Right ventricle myocardium inferior (tissue), 1 donor: Measurements from ENCODE around the gene SH2D4B. TPM values are rescaled to one million over a fixed set of nuclear protein-coding genes. Genes with fewer than 3 reads are reported as not detected.

Experiments
- ATAC-seq: fragments of 200-7000 bp; cut with Tn5 transposase; one replicate; pipeline ENCODE4 v1.9.1; 2020; ENCODE audit warnings: mild to moderate bottlenecking, moderate library complexity
- DNase-seq: peaks from one replicate; pipeline ENCODE4 v3.0.0; 2021; ENCODE audit errors: missing footprints
- intact Hi-C: fragments of 100-400 bp; cut with DNase I; formaldehyde crosslinking; loops from one replicate; pipeline ENCODE4 v1.11.0; 2022
- total RNA-seq: library from RNA; stranded (reverse); fragmentation: NEBNext Ultra II Directional; extraction: Animal tissue kit (Norgen Biotek cat#: 25700); gene quantifications from one replicate; pipeline ENCODE4 v1.2.1, GENCODE V29; 2021
- donor health status: DM: no; HTN: yes; CAD: no; lungs with severe emphysema.

The SH2D4B gene
- total RNA-seq, 1 donor from 2014 or later, result not detected

- intact Hi-C loops, result no loop called here
- no peak for ATAC-seq
- no peak for DNase-seq
Observed at GRCh38 chr10:80686734-80687475, 149.2 kb downstream of the SH2D4B start.

- ATAC-seq (no peak), DNase-seq (no peak)
- intact Hi-C loops, result no loop called here
Observed at GRCh38 chr10:80687476-80687789, 149.7 kb downstream of the SH2D4B start.

DNA sequence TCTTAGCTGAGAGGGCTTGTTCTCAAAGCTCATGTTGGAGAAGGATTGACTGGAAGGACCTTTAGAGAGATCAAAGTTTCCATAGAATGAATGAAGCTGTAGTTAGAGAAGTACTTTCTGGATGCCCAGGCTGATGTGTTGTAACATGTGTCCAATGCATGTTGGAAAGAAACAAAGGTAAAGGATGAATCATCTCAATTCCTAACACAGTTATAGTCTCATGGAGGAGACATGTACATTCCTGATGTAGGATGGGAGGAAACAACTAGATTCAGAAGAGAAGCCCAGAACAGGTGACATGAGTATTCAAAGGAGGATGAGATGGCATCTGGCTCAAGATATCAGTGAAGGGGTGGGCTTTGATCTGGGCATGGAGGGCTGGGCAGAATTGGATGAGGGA, 152.7 kb downstream of the SH2D4B start:
- no peak for DNase-seq
- intact Hi-C loops, result no loop called here
- ATAC-seq, result no peak

- ATAC-seq (no peak), DNase-seq (no peak)
- intact Hi-C loops, result no loop called here
Observed at GRCh38 chr10:80691441-80691840, 153.7 kb downstream of the SH2D4B start.

GRCh38 chr10:80693565-80693964, 155.9 kb downstream of the SH2D4B start:
- no peak for ATAC-seq
- intact Hi-C loops, result no loop called here
- no peak for DNase-seq

- DNase-seq, result no peak
- no peak for ATAC-seq
- intact Hi-C loops, result no loop called here
Observed at GRCh38 chr10:80694930-80695329, 157.2 kb downstream of the SH2D4B start.

Other genes starting within 250 kb of the SH2D4B start
- 0.19 TPM for gene MAT1A, start 248.2 kb upstream of the SH2D4B start, total RNA-seq
- gene DYDC1, start 181.1 kb upstream of the SH2D4B start, total RNA-seq, result not detected
- not detected for gene DYDC2, start 181.1 kb upstream of the SH2D4B start, total RNA-seq
- gene PRXL2A, start 129.4 kb upstream of the SH2D4B start, total RNA-seq, result 102 TPM
- gene TSPAN14, start 83.6 kb upstream of the SH2D4B start, total RNA-seq, result 38.7 TPM